GM18873 (cell line): ENCODE data around the gene INPP5A.

Experiments
- ATAC-seq: cut with Tn5 transposase; IDR thresholded peaks from one replicate; pipeline ENCODE4 v1.9.1; 2021; ENCODE audit warnings: mild to moderate bottlenecking, moderate library complexity, moderate number of reproducible peaks; ENCODE audit not compliant: unreplicated experiment, low FRiP score

INPP5A gene

DNA sequence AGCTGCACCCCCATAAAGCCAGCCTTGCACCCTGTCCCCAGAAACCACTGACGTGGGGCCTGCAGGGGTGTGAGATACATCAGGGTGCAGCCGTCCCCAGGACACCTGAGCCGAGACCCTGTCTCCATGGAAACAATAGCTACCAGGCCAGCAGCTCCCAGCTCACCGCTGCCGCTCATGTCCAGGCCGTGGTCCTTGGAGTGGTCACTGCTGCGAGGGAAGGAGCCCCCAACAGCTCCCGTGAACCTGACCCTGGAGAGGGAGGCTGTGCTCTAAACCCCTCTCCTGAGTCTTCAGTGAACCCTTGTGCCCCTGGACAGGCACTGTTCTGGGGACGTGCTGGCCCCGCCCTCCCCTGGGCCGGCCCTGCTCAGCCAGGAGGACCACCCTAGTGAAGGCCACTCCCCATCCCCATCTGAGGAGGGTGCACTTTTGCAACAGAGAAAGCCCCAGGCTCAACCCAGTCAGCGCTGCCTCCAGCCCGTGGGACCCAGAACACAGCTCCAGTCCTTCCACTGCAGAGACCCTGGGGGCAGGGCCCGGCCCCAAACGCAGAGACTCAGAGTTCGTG, 19.6 kb upstream of the INPP5A start:
- no peak for ATAC-seq

GRCh38 chr10:132518572-132519381, 18.8 kb upstream of the INPP5A start:
- no peak for ATAC-seq

- ATAC-seq: no peak
Measured at GRCh38 chr10:132519382-132520176, 18.0 kb upstream of the INPP5A start.

DNA sequence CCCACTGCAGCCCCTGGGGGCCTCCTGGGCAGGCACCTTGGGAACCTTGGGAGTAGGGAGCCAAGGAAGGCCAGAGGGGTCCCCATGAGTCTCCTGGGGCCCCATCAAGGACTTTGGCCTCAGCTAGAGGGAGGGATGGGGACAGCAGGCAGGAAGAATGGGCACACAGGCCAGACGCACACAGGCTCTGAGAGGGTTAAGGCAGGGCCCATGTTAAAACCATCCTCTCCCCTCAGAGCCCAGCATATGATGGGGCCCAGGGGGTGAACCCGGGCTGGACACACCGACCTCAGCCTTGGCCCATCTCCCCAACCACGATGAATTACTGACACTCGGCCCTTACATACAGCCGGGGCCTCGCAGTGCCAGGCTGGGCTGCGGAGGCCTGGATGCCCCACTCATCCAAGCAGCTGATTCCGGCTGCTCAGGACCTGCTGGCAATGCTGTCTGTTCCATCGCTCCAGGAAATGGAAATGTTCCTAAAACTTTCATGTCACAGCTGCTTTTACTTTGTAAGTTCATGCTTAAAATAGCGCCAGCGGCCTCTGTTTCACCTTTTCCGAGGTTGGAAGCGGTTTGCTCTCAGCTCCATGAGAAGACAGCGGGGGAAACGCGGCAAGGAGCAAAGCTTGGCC, 17.3 kb upstream of the INPP5A start:
- ATAC-seq: no peak

- no peak for ATAC-seq
Measured at GRCh38 chr10:132521041-132521465, 16.5 kb upstream of the INPP5A start.

GRCh38 chr10:132521466-132522102, 16.0 kb upstream of the INPP5A start:
- no peak for ATAC-seq

- ATAC-seq: no peak
Measured at GRCh38 chr10:132522521-132523411, 14.8 kb upstream of the INPP5A start.

GRCh38 chr10:132523561-132524442, 13.8 kb upstream of the INPP5A start:
- no peak for ATAC-seq

GRCh38 chr10:132524443-132525285, 12.9 kb upstream of the INPP5A start:
- ATAC-seq: no peak

GRCh38 chr10:132526676-132527075, 10.9 kb upstream of the INPP5A start:
- ATAC-seq: no peak

DNA sequence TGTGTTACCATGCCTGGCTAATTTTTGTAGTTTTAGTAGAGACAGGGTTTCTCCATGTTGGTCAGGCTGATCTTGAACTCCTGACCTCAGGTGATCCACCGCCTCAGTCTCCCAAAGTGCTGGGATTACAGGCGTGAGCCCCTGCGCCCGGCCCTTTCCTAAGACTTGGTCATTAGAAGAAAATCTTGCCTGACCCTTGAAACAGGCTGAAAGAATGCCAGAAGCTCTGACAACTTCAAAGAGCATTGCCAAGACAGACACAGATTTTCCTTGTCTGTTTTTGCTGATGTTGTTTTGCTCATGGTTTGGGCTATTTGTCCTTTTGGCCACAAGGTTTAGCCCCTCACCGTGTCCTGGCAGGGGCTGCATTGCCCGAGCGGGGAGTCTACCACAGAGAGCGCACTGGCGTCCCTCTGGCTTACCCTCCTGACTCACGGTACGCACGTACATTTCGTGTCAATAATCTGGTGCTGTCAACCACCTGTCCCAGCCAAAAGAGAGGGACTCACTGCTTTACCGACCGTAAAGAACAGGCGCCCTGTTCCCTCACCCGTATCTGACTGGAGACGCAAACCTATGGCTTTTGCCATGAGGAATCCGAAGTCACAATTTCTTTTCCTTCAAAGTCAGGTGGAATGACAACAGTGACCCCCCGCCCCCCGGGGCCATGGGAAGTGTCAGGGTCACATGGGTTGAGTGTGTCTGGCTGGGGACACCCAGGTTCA, 10.1 kb upstream of the INPP5A start:
- ATAC-seq: no peak

DNA sequence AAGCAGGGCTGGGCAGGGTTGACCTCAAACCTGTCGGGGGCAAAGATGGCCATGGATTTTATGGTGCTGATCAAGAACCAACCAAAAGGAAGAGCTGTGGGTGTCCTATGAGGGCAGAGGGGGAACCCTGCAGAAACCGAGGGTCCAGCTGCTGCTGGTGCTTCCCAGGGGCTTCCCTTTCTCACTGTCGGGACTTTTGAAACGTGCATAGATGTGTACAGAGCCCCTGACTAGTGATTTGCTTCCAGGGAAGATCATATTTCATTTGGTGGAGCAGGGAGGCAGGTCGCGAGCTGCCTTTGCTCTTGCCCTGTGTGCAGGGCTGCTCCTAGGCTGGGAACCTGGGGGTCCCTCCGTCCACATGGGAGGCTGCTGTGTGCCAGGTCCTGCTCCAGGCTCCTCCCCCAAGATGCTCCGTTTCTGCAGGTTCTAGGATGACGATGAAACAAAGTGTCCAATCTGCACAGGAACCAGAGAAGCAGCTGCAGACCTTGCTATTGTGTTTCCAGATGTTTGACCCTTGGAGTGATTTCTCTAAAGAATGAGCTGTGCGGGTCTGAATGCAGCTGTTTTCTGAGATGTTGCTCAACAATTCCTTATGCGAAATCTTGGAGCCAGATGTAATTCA, 9.4 kb upstream of the INPP5A start:
- ATAC-seq: no peak

GRCh38 chr10:132532179-132532578, 5.4 kb upstream of the INPP5A start:
- ATAC-seq: no peak

DNA sequence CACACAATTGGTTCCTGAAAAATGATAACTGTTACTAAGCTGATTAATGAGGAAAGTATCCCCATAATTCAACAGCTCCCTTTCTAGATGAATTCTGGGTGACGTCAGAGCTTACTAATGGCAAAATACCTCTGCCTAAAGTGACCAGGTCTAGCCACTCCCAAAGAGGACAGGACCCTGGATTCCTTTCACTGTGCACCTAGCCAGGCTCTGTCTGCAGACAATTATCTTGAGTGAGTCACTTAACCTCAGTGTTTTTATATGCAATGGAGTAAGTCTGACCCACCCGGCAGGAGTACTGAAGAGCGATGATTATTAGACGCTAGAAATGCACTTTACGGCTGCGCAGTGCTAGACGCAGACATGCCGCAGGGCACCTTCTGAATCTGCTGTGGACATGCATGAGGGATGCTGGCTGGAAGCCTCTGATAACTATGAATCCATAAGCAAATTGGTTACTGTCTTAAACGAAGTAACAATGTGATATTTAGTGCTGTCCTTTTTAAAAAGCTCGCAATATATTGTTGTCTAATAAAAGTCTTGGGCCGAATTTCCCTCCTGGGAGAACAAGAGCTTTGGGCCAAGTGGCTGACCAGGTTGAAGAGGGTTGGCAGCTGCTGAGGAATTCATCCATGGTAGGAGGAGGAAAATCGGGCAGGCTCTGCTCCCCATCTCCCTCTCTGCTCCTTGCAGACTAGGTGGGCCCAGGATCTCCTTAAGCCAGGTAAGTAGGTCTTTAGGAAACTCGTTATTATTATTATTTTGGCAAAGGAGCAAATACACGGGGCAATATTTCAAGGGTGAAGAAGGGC, 4.6 kb upstream of the INPP5A start:
- no peak for ATAC-seq

- no peak for ATAC-seq
Measured at GRCh38 chr10:132533571-132534260, 3.9 kb upstream of the INPP5A start.
